ENCODE measurements around the gene RRP12.

DNA sequence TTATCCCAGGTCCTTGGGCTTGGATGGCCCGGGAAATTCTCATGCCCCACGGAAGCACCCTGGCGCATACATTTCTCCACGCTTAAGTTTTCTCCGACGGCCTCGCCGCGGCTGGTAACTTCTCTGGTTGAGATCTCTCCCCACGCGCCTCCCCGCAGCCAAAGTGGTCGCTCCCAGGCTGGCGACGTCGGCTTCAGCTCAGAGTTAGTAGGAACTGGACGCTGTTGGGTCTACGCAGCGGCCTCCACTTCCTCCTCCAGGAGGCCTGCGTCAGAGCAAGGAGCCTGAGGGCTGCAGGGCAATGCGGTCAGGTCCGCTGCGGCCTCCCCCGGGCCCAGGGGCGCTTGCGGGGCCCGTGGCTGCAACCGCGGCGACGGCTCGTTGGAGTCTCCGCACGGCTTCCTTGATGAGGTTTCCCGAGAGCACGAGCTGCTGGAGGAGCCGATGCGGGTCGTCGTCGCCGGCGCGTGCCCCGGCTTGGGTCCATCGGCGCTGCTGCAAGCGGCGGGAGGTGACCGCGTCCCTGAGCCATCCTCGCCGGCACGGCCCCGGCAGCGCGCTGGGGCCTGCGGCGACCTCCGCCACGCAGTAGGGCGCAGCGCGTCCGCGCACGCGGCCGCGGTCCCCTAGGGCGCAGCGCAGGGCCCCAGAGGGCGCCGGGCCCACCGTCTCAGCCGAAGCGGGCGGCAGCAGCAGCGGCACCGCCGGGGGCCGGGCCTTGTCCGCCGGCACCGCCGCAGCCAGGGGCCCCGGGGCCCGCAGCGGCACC lies 67.4 kb downstream of the RRP12 start:
- peak; percentile 23 to 58 for TF ChIP-seq POLR2A (IDR thresholded peaks at IDR 0.05)
- TF ChIP-seq, protein P1, sequence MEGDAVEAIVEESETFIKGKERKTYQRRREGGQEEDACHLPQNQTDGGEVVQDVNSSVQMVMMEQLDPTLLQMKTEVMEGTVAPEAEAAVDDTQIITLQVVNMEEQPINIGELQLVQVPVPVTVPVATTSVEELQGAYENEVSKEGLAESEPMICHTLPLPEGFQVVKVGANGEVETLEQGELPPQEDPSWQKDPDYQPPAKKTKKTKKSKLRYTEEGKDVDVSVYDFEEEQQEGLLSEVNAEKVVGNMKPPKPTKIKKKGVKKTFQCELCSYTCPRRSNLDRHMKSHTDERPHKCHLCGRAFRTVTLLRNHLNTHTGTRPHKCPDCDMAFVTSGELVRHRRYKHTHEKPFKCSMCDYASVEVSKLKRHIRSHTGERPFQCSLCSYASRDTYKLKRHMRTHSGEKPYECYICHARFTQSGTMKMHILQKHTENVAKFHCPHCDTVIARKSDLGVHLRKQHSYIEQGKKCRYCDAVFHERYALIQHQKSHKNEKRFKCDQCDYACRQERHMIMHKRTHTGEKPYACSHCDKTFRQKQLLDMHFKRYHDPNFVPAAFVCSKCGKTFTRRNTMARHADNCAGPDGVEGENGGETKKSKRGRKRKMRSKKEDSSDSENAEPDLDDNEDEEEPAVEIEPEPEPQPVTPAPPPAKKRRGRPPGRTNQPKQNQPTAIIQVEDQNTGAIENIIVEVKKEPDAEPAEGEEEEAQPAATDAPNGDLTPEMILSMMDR (IDR thresholded peaks at IDR 0.05), result no peak
